ENCODE results near the gene CDCA4. TPM values are rescaled to one million over a fixed set of nuclear protein-coding genes. Genes with fewer than 3 reads are reported as not detected.

The CDCA4 gene
- total RNA-seq, 2 experiments from 2014 or later: 57.1 to 57.5 TPM

- POLR2A ChIA-PET: interaction anchor here (1.0 kb wide), 1 partner anchor 48 kb away, joined by 3 read pairs; the partner anchor contains the start of gene CDCA4
Measured at GRCh38 chr14:104972301-104973134, 48.4 kb downstream of the CDCA4 start.

DNA sequence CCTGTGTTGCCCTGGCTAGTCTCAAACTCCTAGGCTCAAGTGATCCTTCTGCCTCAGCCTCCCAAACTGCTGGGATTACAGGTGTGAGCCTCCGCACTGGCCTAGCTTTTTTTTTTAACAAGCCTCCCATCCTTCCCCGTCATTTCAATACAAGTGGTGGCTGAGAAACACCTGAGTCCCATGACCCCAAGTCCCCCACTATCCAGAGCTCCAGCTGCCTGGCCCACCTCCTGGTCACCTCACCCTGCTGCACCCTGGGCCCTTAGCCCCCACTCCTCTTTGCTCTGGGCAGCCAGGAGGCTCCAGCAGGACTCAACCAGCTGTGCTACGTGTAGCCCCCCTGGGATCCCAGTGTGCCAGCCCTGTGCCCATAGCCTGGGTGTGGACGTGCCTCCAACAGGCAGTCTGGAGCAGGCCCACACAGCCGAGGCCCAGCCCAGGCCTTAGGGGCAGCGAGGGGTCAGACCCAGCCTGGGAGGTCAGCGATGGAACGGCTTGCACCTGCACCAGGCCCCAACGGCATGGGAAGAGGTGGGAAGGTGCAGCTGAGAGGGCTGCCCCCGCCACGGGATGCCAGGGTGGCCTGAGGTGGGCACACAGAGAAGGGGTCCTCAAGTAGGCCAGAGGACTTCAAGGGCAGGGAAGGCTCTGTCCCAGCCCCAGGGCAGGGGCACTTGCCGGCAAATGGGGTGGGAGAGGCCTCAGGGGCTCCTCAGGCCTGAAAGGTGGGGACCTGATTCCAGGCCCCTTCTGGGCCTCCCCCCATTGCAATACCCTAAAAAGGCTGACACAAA, 49.2 kb downstream of the CDCA4 start:
- no peak overlapping the region for H3K27ac Mint-ChIP-seq
- POLR2A ChIA-PET: no interaction called here
- CTCF ChIA-PET: interaction anchor here (1.2 kb wide), 1 partner anchor 73 kb away, joined by 7 read pairs; no protein-coding TSS in a partner anchor
- no peaks in the 10 kb centered on the region for H3K36me3 Mint-ChIP-seq (ENCODE audit: low read depth)
- DNase-seq: no peak
- H3K27me3 Mint-ChIP-seq: peaks cover 19% of the 10 kb centered on the region
- H3K4me3 Mint-ChIP-seq: no peak overlapping the region
- peaks cover 5% of the 10 kb centered on the region for H3K4me1 Mint-ChIP-seq
- H3K9me3 Mint-ChIP-seq: no peaks in the 10 kb centered on the region

More at GRCh38 chr14:104972301-104973134, 48.4 kb downstream of the CDCA4 start:
- no peak overlapping the region for H3K4me3 Mint-ChIP-seq
- peaks cover 5% of the 10 kb centered on the region for H3K4me1 Mint-ChIP-seq
- H3K27me3 Mint-ChIP-seq: peaks cover 25% of the 10 kb centered on the region
- no peak overlapping the region for H3K27ac Mint-ChIP-seq
- H3K36me3 Mint-ChIP-seq (ENCODE audit: low read depth): no peaks in the 10 kb centered on the region
- CTCF ChIA-PET: interaction anchor here (1.2 to 5.0 kb wide), 2 partner anchors 72 to 73 kb away, joined by 7 to 73 read pairs; no protein-coding TSS in a partner anchor
- DNase-seq: no peak
- H3K9me3 Mint-ChIP-seq: no peaks in the 10 kb centered on the region

DNA sequence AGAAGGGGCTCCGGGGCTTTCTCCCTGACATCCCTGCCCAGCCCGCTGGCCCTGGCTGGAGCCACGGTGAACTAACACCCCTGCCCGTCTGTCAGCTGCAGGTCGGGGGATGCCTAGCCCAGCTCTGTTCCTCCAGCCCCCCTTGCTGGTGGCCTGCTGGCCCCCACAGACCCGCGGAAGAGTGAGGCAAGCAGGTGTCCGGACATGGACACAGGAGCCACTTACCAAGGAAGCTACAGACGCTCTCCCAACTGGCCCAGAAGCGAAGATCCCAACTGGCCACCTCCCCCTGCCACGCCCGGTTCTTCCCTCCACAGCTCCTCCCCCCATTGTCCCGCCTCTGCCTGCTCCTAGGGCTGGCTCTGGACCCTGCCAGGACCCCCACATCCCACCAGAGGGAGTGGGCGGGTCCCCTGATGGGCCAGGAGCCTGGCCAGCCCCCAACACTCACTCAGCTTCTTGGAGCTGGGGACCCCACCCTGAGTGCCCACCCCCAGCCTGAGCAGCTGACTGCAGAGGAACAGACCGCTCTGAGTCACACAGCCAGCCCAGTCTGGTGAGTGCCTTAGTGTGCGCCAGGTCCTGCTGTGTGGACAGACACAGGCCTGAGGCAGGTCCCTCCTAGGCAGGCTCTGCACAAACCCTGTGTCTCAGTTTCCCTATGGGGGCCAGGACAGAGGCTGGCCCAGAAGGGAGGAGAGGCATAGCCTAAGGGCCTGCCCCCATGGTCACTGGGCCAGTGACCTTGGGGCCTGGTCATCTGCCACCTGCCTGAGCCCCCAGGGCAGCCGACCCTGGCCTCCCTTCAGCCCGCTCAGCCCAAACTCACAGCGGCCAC, 50.4 kb downstream of the CDCA4 start:
- no peaks in the 10 kb centered on the region for H3K9me3 Mint-ChIP-seq
- H3K36me3 Mint-ChIP-seq (ENCODE audit: low read depth): no peaks in the 10 kb centered on the region
- no peak overlapping the region for H3K4me3 Mint-ChIP-seq
- no peaks in the 10 kb centered on the region for H3K4me1 Mint-ChIP-seq
- peaks cover 14% of the 10 kb centered on the region for H3K27me3 Mint-ChIP-seq
- CTCF ChIA-PET: no interaction called here
- DNase-seq: no peak
- POLR2A ChIA-PET: no interaction called here
- H3K27ac Mint-ChIP-seq: no peak overlapping the region

- peaks cover 14% of the 10 kb centered on the region for H3K27me3 Mint-ChIP-seq
- H3K4me3 Mint-ChIP-seq: no peak overlapping the region
- H3K4me1 Mint-ChIP-seq: no peaks in the 10 kb centered on the region
- ChIA-PET CTCF (no interaction called here), POLR2A (no interaction called here)
- no peak overlapping the region for H3K27ac Mint-ChIP-seq
- no peak for DNase-seq
- no peaks in the 10 kb centered on the region for H3K9me3 Mint-ChIP-seq
- no peaks in the 10 kb centered on the region for H3K36me3 Mint-ChIP-seq (ENCODE audit: low read depth)
Measured at GRCh38 chr14:104969741-104970230, 51.1 kb downstream of the CDCA4 start.

GRCh38 chr14:104968541-104969401, 52.1 kb downstream of the CDCA4 start:
- Mint-ChIP-seq H3K4me1 (no peaks in the 10 kb centered on the region), H3K27ac (no peak overlapping the region), H3K27me3 (peaks cover 14% of the 10 kb centered on the region), H3K4me3 (no peak overlapping the region), H3K9me3 (no peaks in the 10 kb centered on the region), H3K36me3 (ENCODE audit: low read depth) (no peaks in the 10 kb centered on the region)
- no peak for DNase-seq
- POLR2A ChIA-PET: no interaction called here
- CTCF ChIA-PET: no interaction called here

- H3K36me3 Mint-ChIP-seq (ENCODE audit: low read depth): no peaks in the 10 kb centered on the region
Measured at GRCh38 chr14:104968153-104968527, 52.7 kb downstream of the CDCA4 start.

DNA sequence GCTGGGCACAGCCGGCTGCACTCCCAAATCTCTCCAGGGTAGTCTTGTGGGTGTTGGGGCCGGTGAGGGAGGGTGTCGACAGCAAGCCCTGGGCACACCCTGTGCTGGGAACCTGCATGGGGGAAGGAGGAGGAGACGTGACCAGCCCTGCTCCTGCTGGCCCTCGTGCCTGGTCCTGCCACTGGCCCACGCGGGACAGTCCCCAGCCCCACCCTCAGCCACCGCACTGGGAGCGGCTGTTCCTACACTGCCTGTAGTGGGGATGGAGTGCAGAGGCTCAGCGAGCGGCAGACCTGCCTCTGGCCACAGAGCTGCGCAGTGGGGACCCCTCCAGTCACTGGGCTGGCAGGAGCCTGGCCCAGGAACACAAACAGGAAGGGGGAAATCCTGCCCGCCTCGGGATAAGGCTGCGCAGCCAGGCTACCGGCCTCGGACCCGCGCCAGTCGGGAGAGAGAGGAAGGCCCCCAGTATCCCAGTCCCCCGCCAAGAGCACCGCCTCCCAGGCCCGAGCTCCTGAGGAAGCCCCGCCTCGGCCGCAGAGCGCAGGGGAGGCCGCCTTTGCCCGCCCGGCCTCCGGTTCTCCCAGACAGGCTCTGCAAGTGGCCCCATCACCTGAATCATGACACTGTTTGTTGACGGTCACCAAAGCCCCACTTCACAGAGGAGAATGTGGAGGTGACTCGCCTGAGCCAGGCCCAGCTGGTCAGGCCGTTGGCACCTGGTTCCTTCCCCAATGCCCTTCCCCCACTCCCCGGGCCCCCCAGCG, 53.3 kb downstream of the CDCA4 start:
- no peak overlapping the region for H3K4me3 Mint-ChIP-seq
- no peaks in the 10 kb centered on the region for H3K9me3 Mint-ChIP-seq
- no peak for DNase-seq
- CTCF ChIA-PET: no interaction called here
- H3K36me3 Mint-ChIP-seq (ENCODE audit: low read depth): no peaks in the 10 kb centered on the region
- no peak overlapping the region for H3K27ac Mint-ChIP-seq
- POLR2A ChIA-PET: interaction anchor here (1.2 kb wide), 1 partner anchor 53 kb away, joined by 3 read pairs; no protein-coding TSS in a partner anchor
- H3K27me3 Mint-ChIP-seq: peaks cover 17% of the 10 kb centered on the region
- H3K4me1 Mint-ChIP-seq: no peaks in the 10 kb centered on the region

More at GRCh38 chr14:104968153-104968527, 52.7 kb downstream of the CDCA4 start:
- Mint-ChIP-seq H3K27me3 (peaks cover 14% of the 10 kb centered on the region), H3K4me1 (no peaks in the 10 kb centered on the region), H3K9me3 (no peaks in the 10 kb centered on the region), H3K4me3 (no peak overlapping the region), H3K27ac (no peak overlapping the region)
- POLR2A ChIA-PET: no interaction called here
- no peak for DNase-seq
- CTCF ChIA-PET: no interaction called here

DNA sequence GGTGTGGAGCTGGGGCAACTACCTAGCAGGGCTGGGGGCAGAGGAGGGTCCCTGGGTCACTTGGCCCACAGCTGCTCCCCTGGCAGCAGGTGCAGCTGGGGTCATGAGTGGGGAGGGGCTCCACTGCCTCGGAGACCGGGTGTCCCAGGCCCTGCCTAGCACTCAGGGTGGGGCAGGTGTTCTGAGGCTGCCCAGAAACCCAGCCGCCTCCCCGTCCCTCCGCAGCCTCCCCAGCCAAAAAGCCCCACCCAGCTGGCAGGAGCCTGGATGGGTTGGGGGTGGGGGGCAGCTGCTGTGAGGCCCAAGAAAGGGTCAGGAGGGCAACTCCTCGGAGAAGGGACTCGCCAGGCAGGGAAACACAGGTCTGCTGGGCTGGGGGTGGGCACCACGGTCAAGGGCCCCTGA, 53.9 kb downstream of the CDCA4 start:
- CTCF ChIA-PET: no interaction called here
- Mint-ChIP-seq H3K4me1 (no peaks in the 10 kb centered on the region), H3K27me3 (peaks cover 17% of the 10 kb centered on the region), H3K4me3 (no peak overlapping the region), H3K36me3 (ENCODE audit: low read depth) (no peaks in the 10 kb centered on the region), H3K27ac (no peak overlapping the region), H3K9me3 (no peaks in the 10 kb centered on the region)
- DNase-seq: no peak
- POLR2A ChIA-PET: interaction anchor here (1.2 kb wide), 1 partner anchor 53 kb away, joined by 3 read pairs; no protein-coding TSS in a partner anchor

DNA sequence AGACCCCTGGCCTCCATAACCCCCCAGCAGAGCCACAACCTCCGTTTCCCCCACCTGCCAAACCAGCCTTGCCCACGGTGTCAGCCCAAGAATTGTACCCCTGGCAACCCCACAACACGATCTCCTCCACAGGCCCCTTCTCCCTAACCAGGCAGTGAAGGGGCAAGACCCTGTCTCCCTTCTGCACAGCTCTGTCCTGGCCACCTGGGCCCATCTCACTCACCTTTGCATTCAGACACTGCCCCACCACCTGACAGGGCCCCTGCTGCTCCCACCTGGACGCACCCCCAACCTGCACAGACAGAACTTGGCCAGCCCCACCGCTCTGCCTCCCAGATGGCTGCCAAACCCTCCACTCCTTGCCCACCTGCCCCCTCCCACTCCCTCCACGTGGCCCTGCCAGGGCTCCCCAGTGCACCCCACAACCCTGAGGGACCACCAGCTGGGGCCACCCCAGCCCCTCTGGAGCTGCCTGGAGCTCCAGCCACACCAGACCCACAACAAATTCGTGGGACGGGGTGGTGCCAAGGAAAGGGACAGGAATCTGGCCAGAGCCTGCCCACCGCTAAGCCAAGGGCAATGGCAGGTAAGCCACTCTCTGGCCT, 54.5 kb downstream of the CDCA4 start:
- Mint-ChIP-seq H3K27ac (no peak overlapping the region), H3K36me3 (ENCODE audit: low read depth) (no peaks in the 10 kb centered on the region), H3K4me1 (no peaks in the 10 kb centered on the region), H3K9me3 (no peaks in the 10 kb centered on the region), H3K27me3 (peaks cover 17% of the 10 kb centered on the region), H3K4me3 (no peak overlapping the region)
- DNase-seq: no peak
- ChIA-PET POLR2A (interaction anchor here (1.2 kb wide), 1 partner anchor 54 kb away, joined by 3 read pairs; no protein-coding TSS in a partner anchor), CTCF (no interaction called here)

- H3K27ac Mint-ChIP-seq: no peak overlapping the region
- POLR2A ChIA-PET: no interaction called here
- H3K27me3 Mint-ChIP-seq: peaks cover 17% of the 10 kb centered on the region
- no peaks in the 10 kb centered on the region for H3K4me1 Mint-ChIP-seq
- H3K9me3 Mint-ChIP-seq: no peaks in the 10 kb centered on the region
- CTCF ChIA-PET: no interaction called here
- H3K36me3 Mint-ChIP-seq (ENCODE audit: low read depth): no peaks in the 10 kb centered on the region
- DNase-seq: no peak
- no peak overlapping the region for H3K4me3 Mint-ChIP-seq
Measured at GRCh38 chr14:104965561-104966231, 55.2 kb downstream of the CDCA4 start.

GRCh38 chr14:104964546-104964945, 56.3 kb downstream of the CDCA4 start:
- CTCF ChIA-PET: no interaction called here

More at GRCh38 chr14:104964546-104964945, 56.3 kb downstream of the CDCA4 start:
- POLR2A ChIA-PET: no interaction called here
- Mint-ChIP-seq H3K27ac (no peak overlapping the region), H3K4me3 (no peak overlapping the region), H3K27me3 (peaks cover 22% of the 10 kb centered on the region), H3K9me3 (no peaks in the 10 kb centered on the region), H3K36me3 (ENCODE audit: low read depth) (no peaks in the 10 kb centered on the region), H3K4me1 (no peaks in the 10 kb centered on the region)
- DNase-seq: no peak

All from activated CD4-positive, alpha-beta memory T cell treated with anti-CD3 and anti-CD28 coated beads, Interleukin-2, amount 10 ng/mL, durations not matched to agents 7 days and 5 days (primary cell).